ENCODE data around the gene PRB4.
"Not testable (repeated sequence)": the region's sequence is repeated elsewhere in the genome, so short reads cannot be mapped to it uniquely, and the experiment has no call there.

Gene PRB4

GRCh38 chr12:11310336-11310735 is at the start of gene PRB4:
Gene PRB4 (minus strand): TSS chr12:11310436. CDS start chr12:11310398, 38 bp downstream.
- no peak for DNase-seq (ENCODE audit: low read depth)

GRCh38 chr12:11351736-11352135 is 41.5 kb upstream of the PRB4 start:
- not testable (repeated sequence) for DNase-seq (ENCODE audit: low read depth)

- DNase-seq (ENCODE audit: low read depth), result no peak
Measured at GRCh38 chr12:11348439-11348838, 38.2 kb upstream of the PRB4 start.

- DNase-seq (ENCODE audit: low read depth), result no peak
Measured at GRCh38 chr12:11347810-11348209, 37.6 kb upstream of the PRB4 start.

- DNase-seq (ENCODE audit: low read depth), result no peak
Measured at GRCh38 chr12:11344500-11344899, 34.3 kb upstream of the PRB4 start.

- DNase-seq (ENCODE audit: low read depth), result no peak
Measured at GRCh38 chr12:11324426-11324825, 14.2 kb upstream of the PRB4 start.

GRCh38 chr12:11321980-11322379 is 11.7 kb upstream of the PRB4 start:
- DNase-seq (ENCODE audit: low read depth), result no peak

GRCh38 chr12:11307143-11307542 is 3.1 kb downstream of the PRB4 start:
- no peak for DNase-seq (ENCODE audit: low read depth)

- DNase-seq (ENCODE audit: low read depth), result no peak
Measured at GRCh38 chr12:11273449-11273848, 36.8 kb downstream of the PRB4 start.

- no peak for DNase-seq (ENCODE audit: low read depth)
Measured at GRCh38 chr12:11269607-11270006, 40.6 kb downstream of the PRB4 start, which contains the start of gene PRB3. Gene PRB3 (minus strand): TSS chr12:11269707. CDS start chr12:11269669, 38 bp downstream.

- DNase-seq (ENCODE audit: low read depth), result no peak
Measured at GRCh38 chr12:11264501-11264900, 45.7 kb downstream of the PRB4 start.
